Tibial nerve (tissue), 4 donors: Measurements from ENCODE around the gene PECR. TPM values are rescaled to one million over a fixed set of nuclear protein-coding genes. Genes with fewer than 3 reads are reported as not detected.

Experiments used
- DNase-seq, 2 donors: peaks; one replicate each; pipeline ENCODE4 v3.0.0-alpha.2; 2019; ENCODE audit warnings: low spot score in 2 of 2
- H3K27ac ChIP-seq, 4 donors: fragments of 200-600 bp; sonication (generic) in 3 of 4; one replicate each; pipeline ENCODE4 v1.5.1; 2017 to 2019; ENCODE audit warnings: mild to moderate bottlenecking in 1 of 4
- H3K27me3 ChIP-seq, 2 donors: fragments of 200-600 bp; sonication (generic) in 1 of 2; one replicate each; pipeline versions ENCODE4 v1.5.1 to v1.6.0; 2017 to 2019
- H3K36me3 ChIP-seq, 3 donors: fragments of 200-600 bp; sonication (generic); one replicate each; pipeline ENCODE4 v1.5.1; 2018 to 2019
- H3K4me1 ChIP-seq, 4 donors: fragments of 200-600 bp; sonication (generic) in 3 of 4; one replicate each; pipeline ENCODE4 v1.5.1; 2017 to 2019
- H3K4me3 ChIP-seq, 4 donors: fragments of 200-600 bp; sonication (generic) in 3 of 4; one replicate each; pipeline ENCODE4 v1.5.1; 2017 to 2019; ENCODE audit warnings: mild to moderate bottlenecking in 1 of 4, moderate library complexity in 1 of 4
- H3K9me3 ChIP-seq, 4 donors: fragments of 200-600 bp; sonication (generic) in 3 of 4; one replicate each; pipeline ENCODE4 v1.5.1; 2017 to 2019
- EP300 ChIP-seq, 2 donors: sonication (generic); formaldehyde crosslinking; IDR thresholded peaks; one replicate each; pipeline ENCODE4 v1.6.1; 2017; ENCODE audit warnings: antibody characterized with exemption in 2 of 2, mild to moderate bottlenecking in 1 of 2
- POLR2A ChIP-seq, 2 donors: fragments of 450-650 bp; IDR thresholded peaks; one replicate each; pipeline ENCODE4 v1.6.1; 2017; ENCODE audit warnings: antibody characterized with exemption in 2 of 2, mild to moderate bottlenecking in 2 of 2, moderate library complexity in 2 of 2
- WGBS, 2 donors: methylation state at CpG; one replicate each; pipeline ENCODE4 v1.1.5; 2018; 5-methylcytosine and 5-hydroxymethylcytosine counted together
- total RNA-seq, 4 donors: library from RNA; depleted of rRNA; stranded (reverse); fragments of >200 nt; gene quantifications; one replicate each; pipeline ENCODE4 v1.1.0, GENCODE V29; 2016
- TF ChIP-seq, protein P1 (sequence below), 5 experiments: fragments of 200-600 bp in 3 of 5; fragments of 450-650 bp in 2 of 5; sonication (generic) in 3 of 5; IDR thresholded peaks; one replicate each; pipeline ENCODE4 v1.5.1; 2016 to 2019; ENCODE audit warnings: antibody characterized with exemption in 5 of 5, mild to moderate bottlenecking in 3 of 5, moderate library complexity in 2 of 5

The PECR gene
- total RNA-seq, 4 donors from 2014 or later, result 12.7 to 18.8 (median 16.0) TPM

DNA sequence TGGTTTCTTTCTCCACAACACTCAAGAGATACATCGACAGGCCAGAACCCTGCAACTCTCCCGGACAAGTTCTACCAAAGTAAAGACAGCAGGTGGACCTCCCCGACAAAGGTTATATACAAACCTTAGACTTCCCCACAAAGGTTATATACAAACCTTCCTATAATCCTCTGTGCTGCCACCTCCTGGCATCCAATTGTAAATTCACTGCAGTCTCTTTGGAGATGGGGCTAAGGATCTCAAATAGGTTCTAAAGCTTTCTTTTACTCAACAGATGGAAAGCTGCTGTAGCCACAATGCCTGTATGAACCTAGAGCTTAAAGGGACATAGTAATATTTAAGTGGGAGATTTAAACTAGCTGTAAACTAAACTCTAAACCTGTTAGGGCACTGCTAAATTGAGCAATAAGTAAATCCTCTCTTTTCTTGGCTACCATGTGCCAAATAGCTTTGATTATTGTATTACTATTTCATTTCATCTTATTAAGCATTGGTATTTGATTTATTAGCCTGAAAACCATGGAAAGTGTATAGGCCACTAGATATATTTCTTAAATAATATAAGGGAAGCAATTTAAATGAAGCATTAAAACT is 58.5 kb downstream of the PECR start:
- no peaks in the 10 kb centered on the region for H3K9me3 ChIP-seq
- no peaks in the 10 kb centered on the region for H3K4me1 ChIP-seq
- WGBS, 2 donors, result 34 to 45% methylated on average over 3 of the region's 3 CpGs
- H3K27me3 ChIP-seq, result no peaks in the 10 kb centered on the region
- H3K27ac ChIP-seq, result no peak overlapping the region
- TF ChIP-seq EP300 (IDR thresholded peaks at IDR 0.05), result no peak
- no peak for TF ChIP-seq POLR2A (IDR thresholded peaks at IDR 0.05)
- TF ChIP-seq, protein P1, sequence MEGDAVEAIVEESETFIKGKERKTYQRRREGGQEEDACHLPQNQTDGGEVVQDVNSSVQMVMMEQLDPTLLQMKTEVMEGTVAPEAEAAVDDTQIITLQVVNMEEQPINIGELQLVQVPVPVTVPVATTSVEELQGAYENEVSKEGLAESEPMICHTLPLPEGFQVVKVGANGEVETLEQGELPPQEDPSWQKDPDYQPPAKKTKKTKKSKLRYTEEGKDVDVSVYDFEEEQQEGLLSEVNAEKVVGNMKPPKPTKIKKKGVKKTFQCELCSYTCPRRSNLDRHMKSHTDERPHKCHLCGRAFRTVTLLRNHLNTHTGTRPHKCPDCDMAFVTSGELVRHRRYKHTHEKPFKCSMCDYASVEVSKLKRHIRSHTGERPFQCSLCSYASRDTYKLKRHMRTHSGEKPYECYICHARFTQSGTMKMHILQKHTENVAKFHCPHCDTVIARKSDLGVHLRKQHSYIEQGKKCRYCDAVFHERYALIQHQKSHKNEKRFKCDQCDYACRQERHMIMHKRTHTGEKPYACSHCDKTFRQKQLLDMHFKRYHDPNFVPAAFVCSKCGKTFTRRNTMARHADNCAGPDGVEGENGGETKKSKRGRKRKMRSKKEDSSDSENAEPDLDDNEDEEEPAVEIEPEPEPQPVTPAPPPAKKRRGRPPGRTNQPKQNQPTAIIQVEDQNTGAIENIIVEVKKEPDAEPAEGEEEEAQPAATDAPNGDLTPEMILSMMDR (IDR thresholded peaks at IDR 0.05), result peak; percentile 34 to 51 (median 40)
- DNase-seq, result peak in 1 of 2 donors; percentile 51
- no peak overlapping the region for H3K4me3 ChIP-seq
- peaks cover 0 to 5% (median 0%) of the 10 kb centered on the region in 3 donors for H3K36me3 ChIP-seq

DNA sequence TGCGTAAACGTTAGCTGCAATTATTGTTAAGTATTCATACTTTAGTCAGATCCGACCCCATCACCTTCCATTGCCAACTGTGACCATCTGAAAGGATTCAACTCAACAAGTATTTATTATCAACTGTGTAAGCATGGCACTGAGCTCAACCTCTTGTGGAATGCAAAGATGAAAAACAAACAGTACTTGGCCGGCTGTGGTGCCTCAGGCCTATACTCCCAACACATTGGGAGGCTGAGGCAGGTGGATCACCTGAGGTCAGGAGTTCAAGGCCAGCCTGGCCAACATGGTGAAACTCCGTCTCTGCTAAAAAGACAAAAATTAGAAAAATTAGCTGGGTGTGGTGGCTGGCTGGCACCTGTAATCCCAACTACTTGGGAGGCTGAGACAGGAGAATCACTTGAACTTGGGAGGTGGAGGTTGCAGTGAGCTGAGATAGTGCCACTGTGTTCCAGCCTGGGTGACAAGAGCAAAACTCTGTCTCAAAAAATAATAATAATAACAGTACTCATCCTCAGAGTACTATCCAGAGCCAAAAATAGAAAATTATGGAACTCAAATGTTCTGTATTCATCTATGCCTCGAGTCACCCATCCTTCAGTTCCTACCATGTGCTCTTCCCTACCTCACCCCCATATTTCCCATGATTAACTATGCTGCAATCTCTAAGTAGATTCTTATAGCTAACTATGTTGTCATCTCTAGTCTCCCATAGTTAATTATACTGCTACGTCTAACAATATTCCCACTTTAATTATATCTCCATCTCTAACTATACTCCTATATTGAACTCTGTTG is 59.6 kb downstream of the PECR start:
- Histone ChIP-seq H3K4me1 (no peaks in the 10 kb centered on the region), H3K36me3 (peaks cover 0 to 5% (median 0%) of the 10 kb centered on the region in 3 donors), H3K27ac (no peak overlapping the region), H3K4me3 (no peak overlapping the region), H3K9me3 (no peaks in the 10 kb centered on the region), H3K27me3 (no peaks in the 10 kb centered on the region)
- TF ChIP-seq POLR2A (IDR thresholded peaks at IDR 0.05), result no peak
- TF ChIP-seq EP300 (IDR thresholded peaks at IDR 0.05), result no peak
- TF ChIP-seq, protein P1 (IDR thresholded peaks at IDR 0.05), result no peak
- WGBS, 2 donors, result 80 to 83% methylated on average over 7 of the region's 7 CpGs
- DNase-seq, result no peak

DNA sequence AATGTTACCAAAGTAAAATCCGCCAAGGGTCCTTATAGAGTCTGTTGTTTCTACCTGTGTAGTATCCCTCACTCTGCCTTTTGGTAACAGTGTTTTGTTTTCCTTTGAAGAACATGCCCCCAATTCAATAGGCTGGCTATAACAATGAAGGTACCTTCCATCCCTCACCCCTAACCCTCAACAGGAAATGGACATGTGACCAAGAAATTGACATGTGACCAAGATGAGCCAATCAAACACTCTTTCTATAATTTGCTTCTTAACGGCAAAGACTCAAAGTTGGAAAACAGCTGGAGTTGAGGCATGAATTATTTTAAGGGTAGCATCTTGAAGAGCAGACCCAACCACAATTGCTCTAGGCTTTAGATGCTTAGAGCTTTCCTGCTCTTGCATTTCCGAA is 62.9 kb downstream of the PECR start:
- H3K4me1 ChIP-seq, result peaks cover 0 to 4% (median 0%) of the 10 kb centered on the region in 4 donors
- peaks cover 0 to 5% (median 0%) of the 10 kb centered on the region in 3 donors for H3K36me3 ChIP-seq
- no peaks in the 10 kb centered on the region for H3K9me3 ChIP-seq
- 88 to 94% methylated on average over 3 of the region's 3 CpGs for WGBS, 2 donors
- H3K27ac ChIP-seq, result no peak overlapping the region
- H3K4me3 ChIP-seq, result no peak overlapping the region
- no peak for TF ChIP-seq POLR2A (IDR thresholded peaks at IDR 0.05)
- no peak for DNase-seq
- H3K27me3 ChIP-seq, result no peaks in the 10 kb centered on the region

DNA sequence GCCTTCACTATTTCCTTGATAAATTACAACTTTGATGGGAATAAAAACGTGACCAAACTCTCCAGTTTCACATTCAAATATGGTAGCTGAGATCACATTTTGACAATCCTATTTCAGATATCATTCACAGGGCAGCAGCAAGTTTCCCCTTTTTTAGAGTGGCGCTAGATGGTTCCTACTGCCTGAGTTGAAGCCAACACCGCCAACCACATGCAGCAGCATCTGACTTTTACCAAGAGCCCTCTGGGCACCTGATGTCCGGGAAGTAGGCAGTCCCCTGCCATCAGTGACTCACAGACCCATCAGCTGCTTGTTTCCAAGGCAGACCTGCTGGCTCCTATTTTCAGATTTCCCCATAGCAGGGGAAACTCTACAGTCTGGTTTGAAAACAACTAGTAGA is 64.2 kb downstream of the PECR start:
- 90 to 91% methylated on average over 4 of the region's 4 CpGs for WGBS, 2 donors
- no peak for DNase-seq

DNA sequence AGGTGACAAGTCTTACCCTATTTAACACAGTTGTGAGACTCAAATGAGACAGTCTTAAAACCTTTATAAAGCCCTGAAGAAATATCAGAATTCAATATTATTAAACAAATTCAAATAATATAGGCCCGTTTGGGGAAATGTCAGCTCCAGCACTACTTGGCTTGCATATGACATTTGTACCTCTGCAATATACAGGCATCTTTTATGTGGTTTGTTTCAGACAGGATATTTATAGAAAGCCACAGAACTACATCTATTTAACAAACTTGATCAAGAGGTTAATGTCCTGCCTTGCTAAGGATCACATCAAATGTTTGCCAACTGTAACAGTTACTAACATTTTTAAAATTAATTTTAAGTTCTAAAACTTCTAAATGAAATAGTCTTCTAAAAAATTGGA is 65.0 kb downstream of the PECR start:
- no peak for DNase-seq
- TF ChIP-seq, protein P1 (IDR thresholded peaks at IDR 0.05), result no peak
- no peak for TF ChIP-seq POLR2A (IDR thresholded peaks at IDR 0.05)
- H3K27me3 ChIP-seq, result no peaks in the 10 kb centered on the region
- WGBS, 2 donors, result 49 to 54% methylated on average over 1 of the region's 1 CpG
- no peak overlapping the region for H3K27ac ChIP-seq
- peaks cover 0 to 5% (median 0%) of the 10 kb centered on the region in 3 donors for H3K36me3 ChIP-seq
- no peaks in the 10 kb centered on the region for H3K9me3 ChIP-seq
- H3K4me1 ChIP-seq, result peaks cover 0 to 21% (median 0%) of the 10 kb centered on the region in 4 donors
- H3K4me3 ChIP-seq, result no peak overlapping the region

More for the DNA sequence above, 64.2 kb downstream of the PECR start:
- Histone ChIP-seq H3K9me3 (no peaks in the 10 kb centered on the region), H3K4me1 (peaks cover 0 to 14% (median 0%) of the 10 kb centered on the region in 4 donors), H3K4me3 (no peak overlapping the region), H3K36me3 (peaks cover 0 to 5% (median 0%) of the 10 kb centered on the region in 3 donors), H3K27me3 (no peaks in the 10 kb centered on the region), H3K27ac (no peak overlapping the region)
- TF ChIP-seq EP300 (IDR thresholded peaks at IDR 0.05) (no peak), POLR2A (IDR thresholded peaks at IDR 0.05) (no peak)
- TF ChIP-seq, protein P1 (IDR thresholded peaks at IDR 0.05), result no peak
